Trophoblast cell (in vitro differentiated cells and primary cell): ENCODE measurements around the gene MUC12.
"Not testable (repeated sequence)": the region's sequence is repeated elsewhere in the genome, so short reads cannot be mapped to it uniquely, and the experiment has no call there.

Source experiments
- DNase-seq, 2 donors: peaks; one replicate each; pipeline ENCODE4 v3.0.0-alpha.2; 2016
- H2AFZ ChIP-seq: 2 replicates; pipeline ENCODE4 v1.6.1; 2013; ENCODE audit warnings: low read length, moderate library complexity, mild to moderate bottlenecking; ENCODE audit not compliant: insufficient read depth, poor library complexity
- H2AK5ac ChIP-seq: 2 replicates; pipeline ENCODE4 v1.6.1; 2013; ENCODE audit warnings: mild to moderate bottlenecking, low read length
- H2BK120ac ChIP-seq: 2 replicates; pipeline ENCODE4 v1.6.1; 2013; ENCODE audit warnings: low read length, mild to moderate bottlenecking, moderate library complexity; ENCODE audit not compliant: insufficient read depth, poor library complexity
- H2BK12ac ChIP-seq: 2 replicates; pipeline ENCODE4 v1.6.1; 2013; ENCODE audit warnings: mild to moderate bottlenecking, low read length, moderate library complexity
- H2BK5ac ChIP-seq: 2 replicates; pipeline ENCODE4 v1.6.1; 2013; ENCODE audit warnings: low read length, low read depth, moderate library complexity, mild to moderate bottlenecking; ENCODE audit not compliant: poor library complexity
- H3K14ac ChIP-seq: 2 replicates; pipeline ENCODE4 v1.6.1; 2013; ENCODE audit warnings: mild to moderate bottlenecking, low read length
- H3K18ac ChIP-seq: 2 replicates; pipeline ENCODE4 v1.6.1; 2013; ENCODE audit warnings: mild to moderate bottlenecking, low read length
- H3K23ac ChIP-seq: 2 replicates; pipeline ENCODE4 v1.6.1; 2013; ENCODE audit warnings: low read length
- H3K27ac ChIP-seq: 2 replicates; pipeline ENCODE4 v1.5.1; 2013; ENCODE audit warnings: low read depth, mild to moderate bottlenecking, inconsistent platforms, low read length, moderate library complexity
- H3K27me3 ChIP-seq: 2 replicates; pipeline ENCODE4 v1.6.1; 2013; ENCODE audit warnings: inconsistent platforms, mild to moderate bottlenecking, low read length, moderate library complexity; ENCODE audit not compliant: insufficient read depth
- H3K36me3 ChIP-seq, 2 experiments: 1 replicate in 1 of 2; 2 replicates in 1 of 2; pipeline ENCODE4 v1.6.1; 2013; ENCODE audit warnings: low read length in 2 of 2, mild to moderate bottlenecking in 2 of 2, moderate library complexity in 1 of 2; ENCODE audit not compliant: insufficient read depth in 2 of 2, control insufficient read depth in 1 of 2
- H3K4ac ChIP-seq: 2 replicates; pipeline ENCODE4 v1.6.1; 2013; ENCODE audit warnings: low read depth, mild to moderate bottlenecking, low read length, moderate library complexity
- H3K4me1 ChIP-seq, 2 experiments: 1 replicate in 1 of 2; 2 replicates in 1 of 2; pipeline ENCODE4 v1.6.1; 2013; ENCODE audit warnings: low read length in 2 of 2, mild to moderate bottlenecking in 2 of 2, moderate library complexity in 1 of 2; ENCODE audit not compliant: insufficient read depth in 2 of 2, control insufficient read depth in 1 of 2
- H3K4me2 ChIP-seq: 2 replicates; pipeline ENCODE4 v1.6.1; 2013; ENCODE audit warnings: inconsistent platforms, mild to moderate bottlenecking, low read length, moderate library complexity
- H3K4me3 ChIP-seq: 2 replicates; pipeline ENCODE4 v1.5.1; 2013; ENCODE audit warnings: mild to moderate bottlenecking, low read depth, low read length, inconsistent platforms
- H3K79me1 ChIP-seq: one replicate; pipeline ENCODE4 v1.6.1; 2013; ENCODE audit warnings: low read length
- H3K79me2 ChIP-seq: 2 replicates; pipeline ENCODE4 v1.6.1; 2013; ENCODE audit warnings: low read length, mild to moderate bottlenecking; ENCODE audit not compliant: control insufficient read depth, insufficient read depth, poor library complexity
- H3K9ac ChIP-seq: 2 replicates; pipeline ENCODE4 v1.6.1; 2013; ENCODE audit warnings: mild to moderate bottlenecking, low read length
- H3K9me3 ChIP-seq: 2 replicates; pipeline ENCODE4 v1.6.1; 2013; ENCODE audit warnings: low read depth, mild to moderate bottlenecking, control low read depth, inconsistent platforms, low read length; ENCODE audit not compliant: insufficient read depth
- H4K12ac ChIP-seq: 2 replicates; pipeline ENCODE4 v1.6.1; 2013; ENCODE audit warnings: low read depth, mild to moderate bottlenecking, low read length, moderate library complexity
- H4K8ac ChIP-seq: 2 replicates; pipeline ENCODE4 v1.6.1; 2013; ENCODE audit warnings: low read depth, mild to moderate bottlenecking, low read length, moderate library complexity
- H4K91ac ChIP-seq: one replicate; pipeline ENCODE4 v1.6.1; 2013; ENCODE audit warnings: low read depth, mild to moderate bottlenecking, low read length, moderate library complexity
- WGBS: extraction: QIAGEN DNeasy Blood & Tissue Kit; methylation state at CpG from one replicate; pipeline ENCODE4 v1.1.7; 2013; ENCODE audit warnings: missing lambda C conversion rate; ENCODE audit not compliant: insufficient read length, insufficient coverage; ENCODE audit errors: extremely low coverage; 5-methylcytosine and 5-hydroxymethylcytosine counted together

The MUC12 gene

GRCh38 chr7:101059620-101059942 is 90.2 kb downstream of the MUC12 start:
- WGBS, result no CpG with 5 or more reads among the region's 9 CpGs
- DNase-seq, result no peak

GRCh38 chr7:101060992-101061391 is 91.6 kb downstream of the MUC12 start:
- peaks cover 2% of the 10 kb centered on the region for H3K9me3 ChIP-seq
- no peak overlapping the region for H3K4me3 ChIP-seq
- no peak overlapping the region for H3K23ac ChIP-seq
- H3K4me1 ChIP-seq, result no peaks in the 10 kb centered on the region
- no peak overlapping the region for H4K91ac ChIP-seq
- no peak overlapping the region for H2BK12ac ChIP-seq
- H2AK5ac ChIP-seq, result no peak overlapping the region
- no peak overlapping the region for H2BK5ac ChIP-seq
- no peak overlapping the region for H3K4me2 ChIP-seq
- no peak overlapping the region for H3K9ac ChIP-seq
- H3K36me3 ChIP-seq, result no peaks in the 10 kb centered on the region
- no peaks in the 10 kb centered on the region for H3K79me2 ChIP-seq
- H2AFZ ChIP-seq, result no peak overlapping the region
- DNase-seq, result no peak
- no peak overlapping the region for H3K18ac ChIP-seq
- no peak overlapping the region for H4K12ac ChIP-seq
- no peaks in the 10 kb centered on the region for H3K27me3 ChIP-seq
- H3K79me1 ChIP-seq, result no peaks in the 10 kb centered on the region
- no peak overlapping the region for H3K14ac ChIP-seq
- no CpG with 5 or more reads among the region's 5 CpGs for WGBS
- H2BK120ac ChIP-seq, result no peak overlapping the region
- H4K8ac ChIP-seq, result no peak overlapping the region
- no peak overlapping the region for H3K27ac ChIP-seq
- no peak overlapping the region for H3K4ac ChIP-seq

More at GRCh38 chr7:101059620-101059942, 90.2 kb downstream of the MUC12 start:
- Histone ChIP-seq H3K23ac (no peak overlapping the region), H3K9ac (no peak overlapping the region), H3K18ac (no peak overlapping the region), H3K4me1 (no peaks in the 10 kb centered on the region), H3K4ac (no peak overlapping the region), H3K9me3 (peaks cover 2% of the 10 kb centered on the region), H3K27ac (no peak overlapping the region), H4K12ac (no peak overlapping the region), H3K14ac (no peak overlapping the region), H2AFZ (no peak overlapping the region), H2BK5ac (no peak overlapping the region), H3K36me3 (no peaks in the 10 kb centered on the region), H4K8ac (no peak overlapping the region), H2BK12ac (no peak overlapping the region), H2BK120ac (no peak overlapping the region), H3K79me1 (no peaks in the 10 kb centered on the region), H4K91ac (no peak overlapping the region), H3K4me2 (no peak overlapping the region), H3K27me3 (no peaks in the 10 kb centered on the region), H3K4me3 (no peak overlapping the region), H3K79me2 (no peaks in the 10 kb centered on the region), H2AK5ac (no peak overlapping the region)

- not testable (repeated sequence) for H3K79me2 ChIP-seq, H4K12ac ChIP-seq, H3K9me3 ChIP-seq, H3K4ac ChIP-seq, H2BK120ac ChIP-seq, H3K9ac ChIP-seq, H3K27ac ChIP-seq, DNase-seq, H4K8ac ChIP-seq, H3K4me1 ChIP-seq, H3K79me1 ChIP-seq, H2AFZ ChIP-seq, H2AK5ac ChIP-seq, H3K4me3 ChIP-seq, H2BK12ac ChIP-seq, H2BK5ac ChIP-seq, H3K27me3 ChIP-seq, H3K14ac ChIP-seq, H4K91ac ChIP-seq, H3K4me2 ChIP-seq, H3K23ac ChIP-seq, H3K36me3 ChIP-seq, H3K18ac ChIP-seq
- no CpG with 5 or more reads among the region's 9 CpGs for WGBS
These were observed 94.8 kb downstream of the MUC12 start for GRCh38 chr7:101064176-101064550.

GRCh38 chr7:101065162-101065561 is 95.8 kb downstream of the MUC12 start:
- WGBS, result no CpG with 5 or more reads among the region's 3 CpGs
- not testable (repeated sequence) for H2AFZ ChIP-seq

More at GRCh38 chr7:101065162-101065561, 95.8 kb downstream of the MUC12 start:
- not testable (repeated sequence) for H3K18ac ChIP-seq, H4K8ac ChIP-seq, H2BK120ac ChIP-seq, DNase-seq, H3K4me1 ChIP-seq, H3K23ac ChIP-seq, H2BK5ac ChIP-seq, H4K12ac ChIP-seq, H3K36me3 ChIP-seq, H3K4me3 ChIP-seq, H3K27ac ChIP-seq, H2BK12ac ChIP-seq, H3K9ac ChIP-seq, H3K9me3 ChIP-seq, H2AK5ac ChIP-seq, H4K91ac ChIP-seq, H3K27me3 ChIP-seq, H3K79me2 ChIP-seq, H3K14ac ChIP-seq, H3K79me1 ChIP-seq, H3K4ac ChIP-seq, H3K4me2 ChIP-seq
